SK-N-SH treated with all-trans-retinoic acid at 6 μM for 48 hours (cell line): Measurements from ENCODE around the gene RAB11FIP4.

Source experiments
- ATAC-seq: fragments of 200-7000 bp; cut with Tn5 transposase; 3 replicates; pipeline ENCODE4 v1.9.1; 2020; ENCODE audit warnings: mild to moderate bottlenecking, moderate library complexity
- ARNTL ChIP-seq: fragments of 450-650 bp; formaldehyde crosslinking; IDR thresholded peaks from 2 replicates; pipeline ENCODE4 v1.5.0; 2020; ENCODE audit warnings: low read depth, mild to moderate bottlenecking, moderate library complexity, borderline replicate concordance
- BACH2 ChIP-seq: fragments of 250-450 bp; sonication (Bioruptor Pico); IDR thresholded peaks from 2 replicates; pipeline ENCODE4 v1.9.0; 2021; ENCODE audit warnings: mild to moderate bottlenecking, borderline replicate concordance
- CSRNP3 ChIP-seq: fragments of 250-450 bp; sonication (Bioruptor Pico); IDR thresholded peaks from 2 replicates; pipeline ENCODE4 v1.5.1; 2021; ENCODE audit warnings: mild to moderate bottlenecking, moderate library complexity
- ESRRG ChIP-seq: fragments of 250-450 bp; sonication (Bioruptor Pico); IDR thresholded peaks from 2 replicates; pipeline ENCODE4 v1.6.1; 2021; ENCODE audit warnings: mild to moderate bottlenecking
- GLIS3 ChIP-seq: fragments of 250-450 bp; sonication (Bioruptor Pico); IDR thresholded peaks from 2 replicates; pipeline ENCODE4 v1.5.0; 2020; ENCODE audit warnings: mild to moderate bottlenecking, moderate library complexity
- ISL1 ChIP-seq: fragments of 250-450 bp; sonication (Bioruptor Pico); IDR thresholded peaks from 2 replicates; pipeline ENCODE4 v2.1.2; 2022; ENCODE audit warnings: mild to moderate bottlenecking, moderate library complexity
- OSR1 ChIP-seq: fragments of 250-450 bp; sonication (Bioruptor Pico); IDR thresholded peaks from 2 replicates; pipeline ENCODE4 v1.8.0; 2022; ENCODE audit warnings: moderate library complexity, mild to moderate bottlenecking, inconsistent platforms
- PATZ1 ChIP-seq: fragments of 250-450 bp; sonication (Bioruptor Pico); IDR thresholded peaks from 2 replicates; pipeline ENCODE4 v1.8.0; 2020; ENCODE audit warnings: mild to moderate bottlenecking, moderate library complexity, borderline replicate concordance
- POU6F1 ChIP-seq: fragments of 250-450 bp; sonication (Bioruptor Pico); IDR thresholded peaks from 2 replicates; pipeline ENCODE4 v1.8.0; 2021; ENCODE audit warnings: low read depth, mild to moderate bottlenecking, moderate library complexity, borderline replicate concordance
- PPARA ChIP-seq: fragments of 250-450 bp; sonication (Bioruptor Pico); IDR thresholded peaks from 2 replicates; pipeline ENCODE4 v1.5.0; 2020; ENCODE audit warnings: mild to moderate bottlenecking, borderline replicate concordance
- RARB ChIP-seq: fragments of 250-450 bp; sonication (Bioruptor Pico); IDR thresholded peaks from 2 replicates; pipeline ENCODE4 v1.8.0; 2021; ENCODE audit warnings: mild to moderate bottlenecking, moderate library complexity
- SNAI2 ChIP-seq: fragments of 250-450 bp; sonication (Bioruptor Pico); IDR thresholded peaks from 2 replicates; pipeline ENCODE4 v1.5.0; 2020; ENCODE audit warnings: mild to moderate bottlenecking, moderate library complexity
- TCF4 ChIP-seq: fragments of 250-450 bp; sonication (Bioruptor Pico); IDR thresholded peaks from 2 replicates; pipeline ENCODE4 v1.8.0; 2021; ENCODE audit warnings: mild to moderate bottlenecking, moderate library complexity, borderline replicate concordance
- TOX ChIP-seq: fragments of 250-450 bp; sonication (Bioruptor Pico); IDR thresholded peaks from 2 replicates; pipeline ENCODE4 v1.8.0; 2021; ENCODE audit warnings: mild to moderate bottlenecking, moderate library complexity, borderline replicate concordance
- TSHZ2 ChIP-seq: fragments of 250-450 bp; sonication (Bioruptor Pico); IDR thresholded peaks from 2 replicates; pipeline ENCODE4 v1.5.0; 2020; ENCODE audit warnings: mild to moderate bottlenecking, moderate library complexity
- ZC3H10 ChIP-seq: fragments of 250-450 bp; sonication (Bioruptor Pico); IDR thresholded peaks from 2 replicates; pipeline ENCODE4 v1.5.1; 2021; ENCODE audit warnings: mild to moderate bottlenecking, moderate library complexity
- ZFP3 ChIP-seq: fragments of 250-450 bp; sonication (Bioruptor Pico); IDR thresholded peaks from 2 replicates; pipeline ENCODE4 v1.5.0; 2020; ENCODE audit warnings: mild to moderate bottlenecking, moderate library complexity
- ZFP30 ChIP-seq: fragments of 450-650 bp; formaldehyde crosslinking; IDR thresholded peaks from 2 replicates; pipeline ENCODE4 v1.5.0; 2022; ENCODE audit warnings: mild to moderate bottlenecking, moderate library complexity
- ZNF565 ChIP-seq: fragments of 450-650 bp; formaldehyde crosslinking; conservative IDR thresholded peaks from 2 replicates; pipeline ENCODE4 v1.5.0; 2020; ENCODE audit warnings: low read depth, mild to moderate bottlenecking, moderate library complexity
- ZNF70 ChIP-seq: fragments of 450-650 bp; formaldehyde crosslinking; IDR thresholded peaks from 2 replicates; pipeline ENCODE4 v1.5.0; 2020; ENCODE audit warnings: mild to moderate bottlenecking, moderate library complexity
- ZNF8 ChIP-seq: fragments of 450-650 bp; formaldehyde crosslinking; IDR thresholded peaks from 2 replicates; pipeline ENCODE4 v1.5.0; 2020; ENCODE audit warnings: mild to moderate bottlenecking, moderate library complexity
- TF ChIP-seq, protein P1 (sequence below): fragments of 250-450 bp; sonication (Bioruptor Pico); IDR thresholded peaks from 2 replicates; pipeline ENCODE4 v1.5.1; 2020; ENCODE audit warnings: low read depth, mild to moderate bottlenecking, moderate library complexity

The RAB11FIP4 gene

DNA sequence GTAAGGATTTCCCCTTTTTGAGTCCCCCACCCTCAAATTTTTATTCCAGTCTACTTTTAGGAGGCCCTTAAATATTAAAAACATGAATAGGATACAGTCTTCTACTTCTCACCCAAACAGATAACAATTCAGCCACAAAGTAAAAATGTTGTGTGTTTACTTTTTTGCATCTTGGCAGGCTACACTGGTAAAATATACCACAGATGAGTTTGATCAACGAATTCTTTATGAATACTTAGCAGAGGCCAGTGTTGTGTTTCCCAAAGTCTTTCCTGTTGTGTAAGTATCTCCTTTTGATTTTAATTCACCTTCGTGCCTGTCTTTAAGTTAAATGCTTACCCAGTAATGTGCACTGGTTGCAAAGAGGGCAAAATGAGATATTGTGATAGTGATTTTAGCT, 34.4 kb upstream of the RAB11FIP4 start:
- ATAC-seq, result no peak
- TF ChIP-seq ISL1 (CRISPR knock-in tag), result no peak
- TF ChIP-seq BACH2 (CRISPR knock-in tag), result no peak
- TF ChIP-seq ARNTL (CRISPR knock-in tag), result no peak
- TF ChIP-seq ZFP30 (CRISPR knock-in tag), result no peak
- TF ChIP-seq ZC3H10 (CRISPR knock-in tag), result no peak
- TF ChIP-seq ESRRG, result no peak
- no peak for TF ChIP-seq CSRNP3 (CRISPR knock-in tag)
- no peak for TF ChIP-seq OSR1 (CRISPR knock-in tag)
- no peak for TF ChIP-seq ZNF565 (CRISPR knock-in tag)
- no peak for TF ChIP-seq TCF4 (CRISPR knock-in tag)
- no peak for TF ChIP-seq PPARA (CRISPR knock-in tag)
- TF ChIP-seq SNAI2 (CRISPR knock-in tag), result no peak
- TF ChIP-seq RARB (CRISPR knock-in tag), result no peak
- TF ChIP-seq TOX (CRISPR knock-in tag), result no peak
- TF ChIP-seq, protein P1, sequence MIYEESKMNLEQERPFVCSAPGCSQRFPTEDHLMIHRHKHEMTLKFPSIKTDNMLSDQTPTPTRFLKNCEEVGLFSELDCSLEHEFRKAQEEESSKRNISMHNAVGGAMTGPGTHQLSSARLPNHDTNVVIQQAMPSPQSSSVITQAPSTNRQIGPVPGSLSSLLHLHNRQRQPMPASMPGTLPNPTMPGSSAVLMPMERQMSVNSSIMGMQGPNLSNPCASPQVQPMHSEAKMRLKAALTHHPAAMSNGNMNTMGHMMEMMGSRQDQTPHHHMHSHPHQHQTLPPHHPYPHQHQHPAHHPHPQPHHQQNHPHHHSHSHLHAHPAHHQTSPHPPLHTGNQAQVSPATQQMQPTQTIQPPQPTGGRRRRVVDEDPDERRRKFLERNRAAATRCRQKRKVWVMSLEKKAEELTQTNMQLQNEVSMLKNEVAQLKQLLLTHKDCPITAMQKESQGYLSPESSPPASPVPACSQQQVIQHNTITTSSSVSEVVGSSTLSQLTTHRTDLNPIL, result no peak
- no peak for TF ChIP-seq ZNF70 (CRISPR knock-in tag)
- no peak for TF ChIP-seq GLIS3 (CRISPR knock-in tag)
- TF ChIP-seq ZFP3 (CRISPR knock-in tag), result no peak
- TF ChIP-seq, all 23 proteins: peak for 0

DNA sequence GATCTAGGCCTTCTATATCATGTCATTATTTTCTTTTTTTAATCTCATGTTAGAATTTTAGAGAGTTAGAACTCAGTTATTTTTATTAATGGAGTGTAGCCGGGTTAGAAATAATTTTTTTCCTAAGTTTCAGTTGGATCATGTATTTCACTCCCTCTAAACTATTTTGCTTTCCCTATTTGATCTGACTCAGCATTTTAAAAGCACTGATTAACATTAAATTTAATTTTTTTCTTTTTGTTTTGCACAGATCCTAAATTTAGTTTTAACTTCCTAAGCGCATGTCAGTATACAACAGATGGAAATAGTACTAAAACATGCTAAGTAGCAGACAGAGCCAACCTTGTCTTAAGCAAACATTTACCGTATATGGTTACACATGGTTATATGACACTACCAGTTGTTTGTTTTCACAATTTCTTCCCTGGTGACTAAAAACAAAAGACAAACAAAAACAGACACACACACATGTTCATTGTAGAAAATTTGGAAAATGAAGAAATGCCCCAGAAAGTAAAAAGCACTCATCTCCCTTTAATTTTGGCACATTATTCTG, 33.6 kb upstream of the RAB11FIP4 start:
- TF ChIP-seq BACH2 (CRISPR knock-in tag), result no peak
- no peak for TF ChIP-seq ZNF565 (CRISPR knock-in tag)
- no peak for TF ChIP-seq OSR1 (CRISPR knock-in tag)
- no peak for TF ChIP-seq SNAI2 (CRISPR knock-in tag)
- TF ChIP-seq ESRRG, result no peak
- no peak for TF ChIP-seq TCF4 (CRISPR knock-in tag)
- TF ChIP-seq, protein P1, result no peak
- no peak for TF ChIP-seq ZC3H10 (CRISPR knock-in tag)
- TF ChIP-seq ISL1 (CRISPR knock-in tag), result no peak
- TF ChIP-seq TOX (CRISPR knock-in tag), result no peak
- TF ChIP-seq ZNF70 (CRISPR knock-in tag), result no peak
- TF ChIP-seq ZNF8 (CRISPR knock-in tag), result no peak
- TF ChIP-seq ZFP3 (CRISPR knock-in tag), result no peak
- no peak for TF ChIP-seq PPARA (CRISPR knock-in tag)
- no peak for TF ChIP-seq ARNTL (CRISPR knock-in tag)
- no peak for TF ChIP-seq ZFP30 (CRISPR knock-in tag)
- TF ChIP-seq PATZ1 (CRISPR knock-in tag), result no peak
- no peak for TF ChIP-seq POU6F1

GRCh38 chr17:31364012-31364411, 27.5 kb upstream of the RAB11FIP4 start:
- ATAC-seq, result no peak
- TF ChIP-seq POU6F1 (no peak), ZC3H10 (CRISPR knock-in tag) (no peak), CSRNP3 (CRISPR knock-in tag) (no peak), GLIS3 (CRISPR knock-in tag) (no peak), TSHZ2 (CRISPR knock-in tag) (no peak), OSR1 (CRISPR knock-in tag) (no peak), ZNF565 (CRISPR knock-in tag) (no peak), BACH2 (CRISPR knock-in tag) (no peak), RARB (CRISPR knock-in tag) (no peak), PPARA (CRISPR knock-in tag) (no peak)

More for the DNA sequence above, 33.6 kb upstream of the RAB11FIP4 start:
- ATAC-seq, result no peak
